ENCODE data around the gene SLC16A5.
"Not testable (repeated sequence)": the region's sequence is repeated elsewhere in the genome, so short reads cannot be mapped to it uniquely, and the experiment has no call there.

- not testable (repeated sequence) for TF ChIP-seq CTCF, POLR2A, POLR2AphosphoS5 (IDR thresholded peaks at IDR 0.05)
These were observed 14.8 kb upstream of the SLC16A5 start for GRCh38 chr17:75072909-75073308.
